CD14-positive monocyte (primary cell): ENCODE measurements around the gene TMEM259. TPM values are rescaled to one million over a fixed set of nuclear protein-coding genes. Genes with fewer than 3 reads are reported as not detected.

Experiments used
- DNase-seq, 3 donors: peaks; one replicate each; pipeline ENCODE4 v3.0.0-alpha.2; 2011 to 2022
- H2AFZ ChIP-seq: 2 replicates; pipeline ENCODE4 v1.6.0; 2012; ENCODE audit warnings: mild to moderate bottlenecking, low read depth, low read length, inconsistent platforms; ENCODE audit not compliant: insufficient read depth, poor library complexity, severe bottlenecking
- H3K27ac ChIP-seq, 2 donors: 1 replicate in 1 of 2; 2 replicates in 1 of 2; pipeline ENCODE4 v1.5.1; 2012 to 2013; ENCODE audit warnings: low read length in 2 of 2, control low read depth in 1 of 2, inconsistent platforms in 1 of 2, low read depth in 1 of 2, mild to moderate bottlenecking in 1 of 2
- H3K27me3 ChIP-seq, 2 donors: one replicate each; pipeline versions ENCODE4 v1.6.0 to v1.6.1; 2011 to 2013; ENCODE audit warnings: low read length in 2 of 2; ENCODE audit not compliant: control insufficient read depth in 2 of 2, insufficient read depth in 2 of 2
- H3K36me3 ChIP-seq, 2 donors: replicated peaks in 1 of 2; 1 replicate in 1 of 2; 2 replicates in 1 of 2; pipeline versions ENCODE4 v1.5.1 to v1.6.1; 2012 to 2013; ENCODE audit warnings: low read length in 2 of 2, control low read depth in 1 of 2, inconsistent platforms in 1 of 2, mild to moderate bottlenecking in 1 of 2; ENCODE audit not compliant: insufficient read depth in 2 of 2, control insufficient read depth in 1 of 2
- H3K4me1 ChIP-seq, 2 donors: 1 replicate in 1 of 2; 2 replicates in 1 of 2; pipeline versions ENCODE4 v1.5.1 to v1.6.1; 2012 to 2013; ENCODE audit warnings: low read length in 2 of 2, control low read depth in 1 of 2, inconsistent platforms in 1 of 2, mild to moderate bottlenecking in 1 of 2, moderate library complexity in 1 of 2; ENCODE audit not compliant: insufficient read depth in 2 of 2, control insufficient read depth in 1 of 2
- H3K4me2 ChIP-seq: replicated peaks from 2 replicates; pipeline ENCODE3; 2012; ENCODE audit warnings: low read length, moderate library complexity, mild to moderate bottlenecking; ENCODE audit not compliant: poor library complexity, severe bottlenecking; ENCODE audit errors: extremely low read depth
- H3K4me3 ChIP-seq, 3 experiments: fragments of 200-600 bp in 1 of 3; sonication (generic) in 1 of 3; replicated peaks in 1 of 3; 1 replicate in 2 of 3; 2 replicates in 1 of 3; pipeline ENCODE4 v1.5.1; 2011 to 2013; ENCODE audit warnings: low read length in 3 of 3, mild to moderate bottlenecking in 3 of 3, control low read depth in 2 of 3, low read depth in 2 of 3, inconsistent platforms in 1 of 3, moderate library complexity in 1 of 3
- H3K79me2 ChIP-seq: 2 replicates; pipeline ENCODE4 v1.6.0; 2012; ENCODE audit warnings: mild to moderate bottlenecking, control low read depth, inconsistent platforms, low read length, moderate library complexity; ENCODE audit not compliant: insufficient read depth
- H3K9ac ChIP-seq: 2 replicates; pipeline ENCODE4 v1.6.0; 2017; ENCODE audit warnings: low read length, mild to moderate bottlenecking; ENCODE audit not compliant: insufficient read depth, poor library complexity, severe bottlenecking
- H3K9me3 ChIP-seq, 2 donors: replicated peaks in 1 of 2; 1 replicate in 1 of 2; 2 replicates in 1 of 2; pipeline versions ENCODE4 v1.5.1 to v1.6.1; 2012 to 2013; ENCODE audit warnings: low read length in 2 of 2, control low read depth in 1 of 2; ENCODE audit not compliant: control insufficient read depth in 1 of 2, insufficient read depth in 1 of 2
- H4K20me1 ChIP-seq: 2 replicates; pipeline ENCODE4 v1.6.0; 2012; ENCODE audit warnings: mild to moderate bottlenecking, low read length, control low read depth, moderate library complexity; ENCODE audit not compliant: insufficient read depth
- H3K27ac Mint-ChIP-seq, 7 donors: one replicate each; pipeline ENCODE4 v1.8.0; 2020; ENCODE audit warnings: mild to moderate bottlenecking in 7 of 7, mixed read lengths in 7 of 7, moderate library complexity in 6 of 7, inconsistent platforms in 2 of 7
- H3K27me3 Mint-ChIP-seq, 3 donors: one replicate each; pipeline ENCODE4 v1.8.0; 2021 to 2022; ENCODE audit warnings: low read depth in 3 of 3, mild to moderate bottlenecking in 3 of 3, mixed read lengths in 3 of 3, moderate library complexity in 3 of 3, inconsistent platforms in 1 of 3
- H3K36me3 Mint-ChIP-seq, 2 donors: one replicate each; pipeline ENCODE4 v1.8.0; 2020; ENCODE audit warnings: mixed read lengths in 2 of 2, inconsistent platforms in 1 of 2, mild to moderate bottlenecking in 1 of 2
- H3K4me1 Mint-ChIP-seq: one replicate; pipeline ENCODE4 v1.8.0; 2020; ENCODE audit warnings: mild to moderate bottlenecking, mixed read lengths
- H3K4me3 Mint-ChIP-seq, 2 donors: one replicate each; pipeline ENCODE4 v1.8.0; 2020; ENCODE audit warnings: mild to moderate bottlenecking in 2 of 2, mixed read lengths in 2 of 2, moderate library complexity in 1 of 2
- H3K9me3 Mint-ChIP-seq, 7 donors: one replicate each; pipeline ENCODE4 v1.8.0; 2020 to 2022; ENCODE audit warnings: mixed read lengths in 7 of 7, mild to moderate bottlenecking in 6 of 7, moderate library complexity in 6 of 7, inconsistent platforms in 2 of 7
- WGBS: methylation state at CpG from one replicate; pipeline ENCODE4 v1.1.5; 2013; ENCODE audit warnings: missing lambda C conversion rate; ENCODE audit not compliant: insufficient coverage; 5-methylcytosine and 5-hydroxymethylcytosine counted together
- intact Hi-C, 2 donors: fragments of 100-400 bp; cut with micrococcal nuclease; formaldehyde crosslinking; loops; one replicate each; pipeline versions ENCODE4 v1.15.0 to v1.15.1; 2023
- polyA plus RNA-seq, 3 donors: library from polyadenylated mRNA; depleted of rRNA in 1 of 3; unstranded in 2 of 3; stranded (reverse) in 1 of 3; fragments of 300-500 nt in 2 of 3; fragments of >200 nt in 1 of 3; fragmentation: Illumina TruSeq in 2 of 3; gene quantifications; 1 replicate in 2 of 3; 2 replicates in 1 of 3; pipeline ENCODE4 v1.2.3, GENCODE V29; 2012 to 2021
- TF ChIP-seq, protein P1 (sequence below): fragments of 200-600 bp; IDR thresholded peaks from one replicate; pipeline ENCODE4 v1.8.0; 2022; ENCODE audit warnings: antibody characterized with exemption, mild to moderate bottlenecking

The TMEM259 gene
- polyA plus RNA-seq, 3 donors: 37.4 to 417 (median 45.0) TPM

DNA sequence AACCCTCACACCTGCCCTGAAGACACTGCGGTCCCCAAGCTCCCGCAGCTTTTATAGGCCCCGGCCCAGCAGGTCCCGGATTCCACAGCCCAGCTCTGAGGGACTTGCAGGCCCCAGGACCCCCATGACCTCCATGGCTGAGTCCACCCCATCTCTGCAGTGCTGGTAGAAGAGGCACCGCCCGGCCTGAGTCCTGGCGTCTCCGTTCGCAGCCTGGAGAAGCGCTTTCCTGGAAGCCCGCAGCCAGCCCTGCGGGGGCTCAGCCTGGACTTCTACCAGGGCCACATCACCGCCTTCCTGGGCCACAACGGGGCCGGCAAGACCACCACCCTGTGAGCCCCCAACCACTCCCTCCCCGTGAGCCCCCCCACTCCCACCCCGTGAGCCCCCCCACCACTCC is 28.2 kb upstream of the TMEM259 start:
- Histone ChIP-seq H3K9me3 (no peaks in the 10 kb centered on the region), H3K9ac (no peak overlapping the region), H3K4me3 (no peak overlapping the region), H3K27ac (no peak overlapping the region), H3K4me1 (peaks cover 5 to 9% of the 10 kb centered on the region in 2 donors), H3K36me3 (peaks cover 34 to 62% of the 10 kb centered on the region in 2 donors), H3K27me3 (no peaks in the 10 kb centered on the region), H3K79me2 (no peaks in the 10 kb centered on the region), H4K20me1 (peaks cover 19% of the 10 kb centered on the region), H2AFZ (no peak overlapping the region), H3K4me2 (no peak overlapping the region)
- no peaks in the 10 kb centered on the region for H3K4me1 Mint-ChIP-seq
- H3K27ac Mint-ChIP-seq: no peak overlapping the region
- no peak overlapping the region for H3K4me3 Mint-ChIP-seq
- no peak for DNase-seq
- peaks cover 0 to 4% (median 2%) of the 10 kb centered on the region in 7 donors for H3K9me3 Mint-ChIP-seq
- WGBS: 100% methylated on average over 12 of the region's 17 CpGs
- peaks cover 37 to 43% of the 10 kb centered on the region in 2 donors for H3K36me3 Mint-ChIP-seq
- intact Hi-C loops: no loop called here
- TF ChIP-seq, protein P1, sequence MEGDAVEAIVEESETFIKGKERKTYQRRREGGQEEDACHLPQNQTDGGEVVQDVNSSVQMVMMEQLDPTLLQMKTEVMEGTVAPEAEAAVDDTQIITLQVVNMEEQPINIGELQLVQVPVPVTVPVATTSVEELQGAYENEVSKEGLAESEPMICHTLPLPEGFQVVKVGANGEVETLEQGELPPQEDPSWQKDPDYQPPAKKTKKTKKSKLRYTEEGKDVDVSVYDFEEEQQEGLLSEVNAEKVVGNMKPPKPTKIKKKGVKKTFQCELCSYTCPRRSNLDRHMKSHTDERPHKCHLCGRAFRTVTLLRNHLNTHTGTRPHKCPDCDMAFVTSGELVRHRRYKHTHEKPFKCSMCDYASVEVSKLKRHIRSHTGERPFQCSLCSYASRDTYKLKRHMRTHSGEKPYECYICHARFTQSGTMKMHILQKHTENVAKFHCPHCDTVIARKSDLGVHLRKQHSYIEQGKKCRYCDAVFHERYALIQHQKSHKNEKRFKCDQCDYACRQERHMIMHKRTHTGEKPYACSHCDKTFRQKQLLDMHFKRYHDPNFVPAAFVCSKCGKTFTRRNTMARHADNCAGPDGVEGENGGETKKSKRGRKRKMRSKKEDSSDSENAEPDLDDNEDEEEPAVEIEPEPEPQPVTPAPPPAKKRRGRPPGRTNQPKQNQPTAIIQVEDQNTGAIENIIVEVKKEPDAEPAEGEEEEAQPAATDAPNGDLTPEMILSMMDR: no peak
- H3K27me3 Mint-ChIP-seq: peaks cover 0 to 1% (median 0%) of the 10 kb centered on the region in 3 donors

DNA sequence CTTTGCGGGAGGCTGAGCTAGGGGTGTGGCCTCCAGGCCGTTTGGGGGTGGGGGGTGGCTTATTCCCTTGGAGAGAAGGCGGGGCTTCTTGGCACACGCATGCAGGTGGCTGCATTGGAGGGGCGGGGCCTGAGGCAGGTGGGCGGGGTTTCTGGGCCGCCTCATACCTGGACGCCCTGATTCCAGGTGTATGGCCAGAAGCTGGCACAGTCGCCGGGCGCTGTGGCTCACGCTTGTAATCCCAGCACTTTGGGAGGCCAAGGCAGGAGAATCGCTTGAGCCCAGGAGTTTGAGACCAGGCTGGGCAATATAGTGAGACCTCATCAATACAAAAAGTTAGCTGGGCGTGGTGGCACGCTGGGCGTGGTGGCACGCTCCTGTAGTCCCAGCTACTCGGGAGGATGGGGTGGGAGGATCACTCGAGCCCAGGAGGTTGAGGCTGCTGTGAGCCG is 26.8 kb upstream of the TMEM259 start:
- 92% methylated on average over 11 of the region's 20 CpGs for WGBS
- H3K4me1 ChIP-seq: peaks cover 5 to 9% of the 10 kb centered on the region in 2 donors
- Mint-ChIP-seq H3K36me3 (peaks cover 30 to 44% of the 10 kb centered on the region in 2 donors), H3K4me1 (no peaks in the 10 kb centered on the region), H3K9me3 (peaks cover 0 to 4% (median 0%) of the 10 kb centered on the region in 7 donors), H3K27me3 (peaks cover 0 to 1% (median 0%) of the 10 kb centered on the region in 3 donors), H3K4me3 (no peak overlapping the region), H3K27ac (no peak overlapping the region)
- H3K4me2 ChIP-seq: no peak overlapping the region
- H3K36me3 ChIP-seq: peaks cover 30 to 58% of the 10 kb centered on the region in 2 donors
- H3K9ac ChIP-seq: no peak overlapping the region
- H3K9me3 ChIP-seq: no peaks in the 10 kb centered on the region
- H3K79me2 ChIP-seq: peaks cover 4% of the 10 kb centered on the region
- H3K27me3 ChIP-seq: no peaks in the 10 kb centered on the region
- no peak overlapping the region for H3K27ac ChIP-seq
- DNase-seq: no peak
- TF ChIP-seq, protein P1: no peak
- no peak overlapping the region for H3K4me3 ChIP-seq
- intact Hi-C loops: no loop called here
- peaks cover 26% of the 10 kb centered on the region for H4K20me1 ChIP-seq
- H2AFZ ChIP-seq: no peak overlapping the region
